ENCODE results near the gene SCN7A.

SCN7A gene

GRCh38 chr2:166518634-166519390 lies 24.8 kb upstream of the SCN7A start:
- no peak overlapping the region for H3K4me3 ChIP-seq (ENCODE audit: low read depth, low read length)
- TF ChIP-seq CTCF (IDR thresholded peaks at IDR 0.05; ENCODE audit: borderline replicate concordance, insufficient read depth, low read depth, low read length) = no peak

DNA sequence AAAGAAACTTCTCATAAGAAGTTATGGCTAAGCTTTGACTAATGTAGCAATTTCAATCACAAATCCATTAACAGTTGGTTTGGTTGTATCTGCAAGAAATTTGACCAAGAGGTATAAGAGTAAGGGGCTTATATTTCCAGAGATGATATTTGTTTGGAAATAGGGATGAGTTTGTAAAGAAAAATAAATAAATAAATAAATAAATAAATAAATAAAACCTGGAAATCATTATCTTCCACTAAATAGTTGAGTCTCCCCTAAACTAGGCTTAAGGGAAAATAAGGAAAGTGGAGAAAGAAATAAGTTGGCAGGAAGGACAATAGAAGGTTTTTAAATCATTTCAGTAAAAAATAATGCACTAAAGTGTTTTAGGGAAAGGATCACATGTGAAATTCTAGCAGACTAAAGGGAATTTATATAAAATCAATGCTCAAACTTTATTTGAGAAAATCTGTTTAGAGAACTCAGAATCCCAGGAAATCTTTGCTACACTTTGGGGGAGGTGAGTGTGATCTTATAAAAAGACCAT lies 23.5 kb upstream of the SCN7A start:
- H3K4me3 ChIP-seq (ENCODE audit: low read depth, low read length) = no peak overlapping the region
- TF ChIP-seq CTCF (IDR thresholded peaks at IDR 0.05; ENCODE audit: borderline replicate concordance, insufficient read depth, low read depth, low read length) = no peak

GRCh38 chr2:166516712-166517303 lies 22.8 kb upstream of the SCN7A start:
- no peak overlapping the region for H3K4me3 ChIP-seq (ENCODE audit: low read depth, low read length)
- peak; percentile 25; the same call in 1 of the 2 replicates for TF ChIP-seq CTCF (IDR thresholded peaks at IDR 0.05; ENCODE audit: borderline replicate concordance, insufficient read depth, low read depth, low read length)

GRCh38 chr2:166513952-166514351 lies 19.9 kb upstream of the SCN7A start:
- H3K4me3 ChIP-seq (ENCODE audit: low read depth, low read length) = no peak overlapping the region
- TF ChIP-seq CTCF (IDR thresholded peaks at IDR 0.05; ENCODE audit: borderline replicate concordance, insufficient read depth, low read depth, low read length) = no peak

DNA sequence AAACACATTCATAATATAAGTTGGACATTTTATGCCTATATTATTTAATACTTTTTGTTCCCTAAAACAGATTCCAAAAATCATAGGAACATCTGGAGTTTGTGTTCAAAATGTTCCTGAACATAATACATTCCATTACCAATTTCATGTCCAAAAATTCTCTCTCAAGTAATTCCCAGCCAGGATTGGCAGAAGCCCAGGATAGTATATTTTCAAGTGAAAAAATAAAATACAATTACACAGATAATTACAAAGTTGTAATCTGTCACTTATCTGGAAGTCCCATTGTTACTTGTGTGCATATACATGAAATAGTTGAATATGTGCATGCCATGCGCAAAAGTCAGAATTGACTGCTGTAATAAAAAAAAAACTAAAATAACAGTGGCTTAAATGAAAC lies 5.2 kb upstream of the SCN7A start:
- no peak overlapping the region for H3K4me3 ChIP-seq (ENCODE audit: low read depth, low read length)
- no peak for TF ChIP-seq CTCF (IDR thresholded peaks at IDR 0.05; ENCODE audit: borderline replicate concordance, insufficient read depth, low read depth, low read length)

DNA sequence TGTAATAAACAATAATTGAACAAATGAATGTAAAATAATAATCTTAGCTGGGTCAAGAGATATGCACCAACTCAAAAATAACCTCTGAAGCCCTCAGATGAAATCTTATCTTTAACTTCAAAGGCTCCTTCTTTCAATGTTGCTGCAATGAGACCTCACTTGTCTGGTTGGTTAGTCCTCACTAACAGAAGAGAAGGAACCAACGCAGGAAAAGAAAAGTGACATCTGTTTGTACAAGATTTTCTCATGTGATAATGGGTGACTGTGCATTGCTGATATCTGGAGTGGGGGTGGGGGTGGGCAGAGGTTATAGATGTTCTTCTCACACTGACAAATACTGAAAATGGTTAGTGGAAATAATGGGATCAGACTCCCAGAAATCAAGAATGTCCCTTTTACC lies 2.6 kb downstream of the SCN7A start:
- no peak for TF ChIP-seq CTCF (IDR thresholded peaks at IDR 0.05; ENCODE audit: borderline replicate concordance, insufficient read depth, low read depth, low read length)
- no peak overlapping the region for H3K4me3 ChIP-seq (ENCODE audit: low read depth, low read length)

- H3K4me3 ChIP-seq (ENCODE audit: low read depth, low read length) = no peak overlapping the region
- TF ChIP-seq CTCF (IDR thresholded peaks at IDR 0.05; ENCODE audit: borderline replicate concordance, insufficient read depth, low read depth, low read length) = no peak
These were observed 6.9 kb downstream of the SCN7A start for GRCh38 chr2:166487171-166487570.
